HUES64 (cell line): ENCODE measurements around the gene KCTD16.

ENCODE experiments used
- H3K27ac ChIP-seq: 2 replicates; pipeline ENCODE4 v1.7.0; 2013; ENCODE audit warnings: low read depth, low read length, inconsistent platforms
- H3K27me3 ChIP-seq: 2 replicates; pipeline ENCODE4 v1.6.1; 2013; ENCODE audit warnings: mild to moderate bottlenecking, low read length; ENCODE audit not compliant: insufficient read depth
- H3K36me3 ChIP-seq: 2 replicates; pipeline ENCODE4 v1.6.1; 2013; ENCODE audit warnings: mild to moderate bottlenecking, low read length; ENCODE audit not compliant: insufficient read depth
- H3K4me1 ChIP-seq: 2 replicates; pipeline ENCODE4 v1.6.1; 2013; ENCODE audit warnings: mild to moderate bottlenecking, low read length, moderate library complexity; ENCODE audit not compliant: insufficient read depth
- H3K4me3 ChIP-seq: 2 replicates; pipeline ENCODE4 v1.5.1; 2013; ENCODE audit warnings: mild to moderate bottlenecking, low read length, moderate library complexity
- H3K9ac ChIP-seq: 2 replicates; pipeline ENCODE4 v1.6.1; 2013; ENCODE audit warnings: mild to moderate bottlenecking, low read depth, low read length
- H3K9me3 ChIP-seq: 2 replicates; pipeline ENCODE4 v1.6.1; 2013; ENCODE audit warnings: low read depth, low read length; ENCODE audit not compliant: insufficient read depth
- WGBS: fragments of 150-250, 120-280 bp; methylation state at CpG from one replicate; pipeline ENCODE4 v1.1.7; 2013; ENCODE audit warnings: missing lambda C conversion rate; 5-methylcytosine and 5-hydroxymethylcytosine counted together

KCTD16 gene

GRCh38 chr5:144289277-144289676 lies 118.6 kb downstream of the KCTD16 start:
- Histone ChIP-seq H3K27ac (no peak overlapping the region), H3K9me3 (no peaks in the 10 kb centered on the region), H3K9ac (no peak overlapping the region), H3K4me1 (peaks cover 7% of the 10 kb centered on the region; the same call in 1 of the 2 replicates), H3K27me3 (no peaks in the 10 kb centered on the region), H3K4me3 (no peak overlapping the region), H3K36me3 (no peaks in the 10 kb centered on the region)
- 96% methylated on average over 2 of the region's 2 CpGs for WGBS

- Histone ChIP-seq H3K27me3 (no peaks in the 10 kb centered on the region), H3K4me1 (no peaks in the 10 kb centered on the region), H3K9me3 (peaks cover 7% of the 10 kb centered on the region), H3K9ac (no peak overlapping the region), H3K4me3 (no peak overlapping the region), H3K36me3 (no peaks in the 10 kb centered on the region), H3K27ac (no peak overlapping the region)
Observed at GRCh38 chr5:144292029-144292428, 121.4 kb downstream of the KCTD16 start.

- H3K4me3 ChIP-seq, result no peak overlapping the region
Observed at GRCh38 chr5:144295284-144295683, 124.6 kb downstream of the KCTD16 start.

GRCh38 chr5:144297081-144297480 lies 126.4 kb downstream of the KCTD16 start:
- Histone ChIP-seq H3K27me3 (no peaks in the 10 kb centered on the region), H3K9ac (no peak overlapping the region), H3K36me3 (no peaks in the 10 kb centered on the region), H3K27ac (no peak overlapping the region), H3K4me3 (no peak overlapping the region), H3K4me1 (peaks cover 20% of the 10 kb centered on the region), H3K9me3 (peaks cover 14% of the 10 kb centered on the region)
- whole genome bisulfite sequencing, result 83% methylated on average over 1 of the region's 3 CpGs

More at GRCh38 chr5:144295284-144295683, 124.6 kb downstream of the KCTD16 start:
- Histone ChIP-seq H3K27me3 (no peaks in the 10 kb centered on the region), H3K36me3 (no peaks in the 10 kb centered on the region), H3K9ac (no peak overlapping the region), H3K27ac (no peak overlapping the region), H3K9me3 (peaks cover 14% of the 10 kb centered on the region), H3K4me1 (peaks cover 20% of the 10 kb centered on the region)

GRCh38 chr5:144298658-144299057 lies 128.0 kb downstream of the KCTD16 start:
- Histone ChIP-seq H3K27ac (peak overlapping the region; percentile 68; the same call in 1 of the 2 replicates), H3K9ac (no peak overlapping the region), H3K4me1 (peaks cover 20% of the 10 kb centered on the region), H3K36me3 (no peaks in the 10 kb centered on the region), H3K9me3 (peaks cover 14% of the 10 kb centered on the region), H3K4me3 (peak overlapping the region; percentile 12), H3K27me3 (no peaks in the 10 kb centered on the region)
- WGBS, result 49% methylated on average over 1 of the region's 3 CpGs

GRCh38 chr5:144304688-144305087 lies 134.0 kb downstream of the KCTD16 start:
- Histone ChIP-seq H3K27ac (no peak overlapping the region), H3K36me3 (no peaks in the 10 kb centered on the region), H3K4me1 (peaks cover 6% of the 10 kb centered on the region), H3K27me3 (no peaks in the 10 kb centered on the region), H3K9me3 (no peaks in the 10 kb centered on the region), H3K9ac (no peak overlapping the region), H3K4me3 (no peak overlapping the region)
- 88% methylated on average over 3 of the region's 3 CpGs for WGBS

GRCh38 chr5:144307736-144308135 lies 137.1 kb downstream of the KCTD16 start:
- no peak overlapping the region for H3K4me3 ChIP-seq

GRCh38 chr5:144308174-144308573 lies 137.5 kb downstream of the KCTD16 start:
- 97% methylated on average over 5 of the region's 5 CpGs for WGBS
- H3K4me3 ChIP-seq, result no peak overlapping the region
- no peak overlapping the region for H3K9ac ChIP-seq
- no peaks in the 10 kb centered on the region for H3K4me1 ChIP-seq
- no peaks in the 10 kb centered on the region for H3K9me3 ChIP-seq
- H3K36me3 ChIP-seq, result no peaks in the 10 kb centered on the region
- no peak overlapping the region for H3K27ac ChIP-seq
- H3K27me3 ChIP-seq, result no peaks in the 10 kb centered on the region

More at GRCh38 chr5:144307736-144308135, 137.1 kb downstream of the KCTD16 start:
- Histone ChIP-seq H3K27ac (no peak overlapping the region), H3K36me3 (no peaks in the 10 kb centered on the region), H3K9me3 (no peaks in the 10 kb centered on the region), H3K4me1 (no peaks in the 10 kb centered on the region), H3K27me3 (no peaks in the 10 kb centered on the region), H3K9ac (no peak overlapping the region)
- WGBS, result 92% methylated on average over 4 of the region's 4 CpGs

GRCh38 chr5:144308906-144309670 lies 138.4 kb downstream of the KCTD16 start:
- Histone ChIP-seq H3K27me3 (no peaks in the 10 kb centered on the region), H3K9me3 (no peaks in the 10 kb centered on the region), H3K4me1 (no peaks in the 10 kb centered on the region), H3K27ac (no peak overlapping the region), H3K9ac (no peak overlapping the region), H3K36me3 (no peaks in the 10 kb centered on the region), H3K4me3 (no peak overlapping the region)
- WGBS, result 85% methylated on average over 4 of the region's 5 CpGs

GRCh38 chr5:144310621-144311020 lies 139.9 kb downstream of the KCTD16 start:
- H3K27ac ChIP-seq, result no peak overlapping the region
- WGBS, result 96% methylated on average over 2 of the region's 2 CpGs
- no peaks in the 10 kb centered on the region for H3K4me1 ChIP-seq
- no peaks in the 10 kb centered on the region for H3K27me3 ChIP-seq
- H3K9me3 ChIP-seq, result no peaks in the 10 kb centered on the region
- no peak overlapping the region for H3K9ac ChIP-seq
- no peaks in the 10 kb centered on the region for H3K36me3 ChIP-seq
- H3K4me3 ChIP-seq, result no peak overlapping the region

- Histone ChIP-seq H3K4me1 (peaks cover 13% of the 10 kb centered on the region), H3K27me3 (no peaks in the 10 kb centered on the region), H3K36me3 (no peaks in the 10 kb centered on the region), H3K9me3 (no peaks in the 10 kb centered on the region), H3K4me3 (no peak overlapping the region), H3K27ac (no peak overlapping the region), H3K9ac (no peak overlapping the region)
- WGBS, result 86% methylated on average over 1 of the region's 1 CpG
Observed at GRCh38 chr5:144313147-144313726, 142.6 kb downstream of the KCTD16 start.
